Measurements from ENCODE around the gene FSTL4. TPM values are rescaled to one million over a fixed set of nuclear protein-coding genes. Genes with fewer than 3 reads are reported as not detected.

FSTL4 gene
- total RNA-seq, 4 donors from 2014 or later: 0.33 to 0.78 (median 0.34) TPM; not detected in 1

- H3K36me3 ChIP-seq: no peaks in the 10 kb centered on the region
- peaks cover 0 to 32% (median 0%) of the 10 kb centered on the region in 4 donors for H3K27me3 ChIP-seq
- no peaks in the 10 kb centered on the region for H3K4me1 ChIP-seq
- WGBS: 57% methylated on average over 2 of the region's 2 CpGs
- TF ChIP-seq POLR2AphosphoS5 (IDR thresholded peaks at IDR 0.05) (no peak), POLR2A (IDR thresholded peaks at IDR 0.05; ENCODE audit: low read depth) (no peak), EP300 (IDR thresholded peaks at IDR 0.05) (no peak), CTCF (IDR thresholded peaks at IDR 0.05) (no peak)
- no peak for DNase-seq (ENCODE audit: extremely low spot score)
- no peak overlapping the region for H3K4me3 ChIP-seq
- intact Hi-C loops (cut with DNase I): no loop called here
- no peak overlapping the region for H3K27ac ChIP-seq (replicated peaks in 1 of 4)
- no peaks in the 10 kb centered on the region for H3K9me3 ChIP-seq
Measured at GRCh38 chr5:133637206-133637605, 24.9 kb upstream of the FSTL4 start.

GRCh38 chr5:133635051-133635450 lies 22.7 kb upstream of the FSTL4 start:
- H3K27ac ChIP-seq (replicated peaks in 1 of 4): no peak overlapping the region
- intact Hi-C loops (cut with DNase I): no loop called here
- no peaks in the 10 kb centered on the region for H3K9me3 ChIP-seq
- H3K4me1 ChIP-seq: no peaks in the 10 kb centered on the region
- DNase-seq (ENCODE audit: extremely low spot score): no peak
- TF ChIP-seq EP300 (IDR thresholded peaks at IDR 0.05) (no peak), CTCF (IDR thresholded peaks at IDR 0.05) (no peak), POLR2A (IDR thresholded peaks at IDR 0.05; ENCODE audit: low read depth) (no peak), POLR2AphosphoS5 (IDR thresholded peaks at IDR 0.05) (no peak)
- 67% methylated on average over 1 of the region's 1 CpG for WGBS
- H3K27me3 ChIP-seq: peaks cover 0 to 32% (median 0%) of the 10 kb centered on the region in 4 donors
- no peaks in the 10 kb centered on the region for H3K36me3 ChIP-seq
- no peak overlapping the region for H3K4me3 ChIP-seq

GRCh38 chr5:133627180-133627579 lies 14.8 kb upstream of the FSTL4 start:
- no peak for DNase-seq (ENCODE audit: extremely low spot score)
- WGBS: 41% methylated on average over 1 of the region's 1 CpG
- Histone ChIP-seq H3K4me1 (no peaks in the 10 kb centered on the region), H3K9me3 (no peaks in the 10 kb centered on the region), H3K27me3 (peaks cover 0 to 7% (median 0%) of the 10 kb centered on the region in 4 donors), H3K27ac (replicated peaks in 1 of 4) (no peak overlapping the region), H3K36me3 (no peaks in the 10 kb centered on the region), H3K4me3 (no peak overlapping the region)
- intact Hi-C loops (cut with DNase I): no loop called here
- TF ChIP-seq POLR2AphosphoS5 (IDR thresholded peaks at IDR 0.05) (no peak), EP300 (IDR thresholded peaks at IDR 0.05) (no peak), CTCF (IDR thresholded peaks at IDR 0.05) (no peak), POLR2A (IDR thresholded peaks at IDR 0.05; ENCODE audit: low read depth) (no peak)

- 64% methylated on average over 3 of the region's 3 CpGs for WGBS
- no peak for DNase-seq (ENCODE audit: extremely low spot score)
- no peaks in the 10 kb centered on the region for H3K9me3 ChIP-seq
- H3K4me3 ChIP-seq: no peak overlapping the region
- TF ChIP-seq CTCF (IDR thresholded peaks at IDR 0.05) (no peak), POLR2AphosphoS5 (IDR thresholded peaks at IDR 0.05) (no peak), EP300 (IDR thresholded peaks at IDR 0.05) (no peak), POLR2A (IDR thresholded peaks at IDR 0.05; ENCODE audit: low read depth) (no peak)
- H3K4me1 ChIP-seq: no peaks in the 10 kb centered on the region
- H3K27me3 ChIP-seq: peaks cover 0 to 7% (median 0%) of the 10 kb centered on the region in 4 donors
- intact Hi-C loops (cut with DNase I): no loop called here
- H3K27ac ChIP-seq (replicated peaks in 1 of 4): no peak overlapping the region
- no peaks in the 10 kb centered on the region for H3K36me3 ChIP-seq
Measured at GRCh38 chr5:133624316-133624715, 12.0 kb upstream of the FSTL4 start.

GRCh38 chr5:133618141-133618540 lies 5.8 kb upstream of the FSTL4 start:
- H3K9me3 ChIP-seq: no peaks in the 10 kb centered on the region
- WGBS: 63% methylated on average over 1 of the region's 1 CpG
- H3K27ac ChIP-seq (replicated peaks in 1 of 4): no peak overlapping the region
- no peaks in the 10 kb centered on the region for H3K4me1 ChIP-seq
- peaks cover 0 to 44% (median 1%) of the 10 kb centered on the region in 4 donors for H3K27me3 ChIP-seq
- intact Hi-C loops (cut with DNase I): no loop called here
- no peaks in the 10 kb centered on the region for H3K36me3 ChIP-seq
- DNase-seq (ENCODE audit: extremely low spot score): no peak
- H3K4me3 ChIP-seq: no peak overlapping the region
- TF ChIP-seq POLR2AphosphoS5 (IDR thresholded peaks at IDR 0.05) (no peak), POLR2A (IDR thresholded peaks at IDR 0.05; ENCODE audit: low read depth) (no peak), CTCF (IDR thresholded peaks at IDR 0.05) (no peak), EP300 (IDR thresholded peaks at IDR 0.05) (no peak)
